Pancreas (tissue), 10 donors: ENCODE measurements around the gene STAT4. TPM values are rescaled to one million over a fixed set of nuclear protein-coding genes. Genes with fewer than 3 reads are reported as not detected.

Source experiments
- ATAC-seq, 4 donors: fragments of 200-7000 bp; cut with Tn5 transposase; one replicate each; pipeline versions ENCODE4 v1.8.0 to v1.9.1; 2020; ENCODE audit warnings: mild to moderate bottlenecking in 4 of 4, moderate library complexity in 4 of 4
- DNase-seq, 6 donors: peaks; one replicate each; pipeline ENCODE4 v3.0.0-alpha.2; 2020
- FAIRE-seq: peaks from 2 replicates; lab custom pipeline; 2012; peaks lifted over from hg19 to GRCh38; lab: Jason Lieb, UNC
- H3K27ac ChIP-seq, 4 donors: fragments of 200-600 bp; sonication (generic); 1 replicate in 3 of 4; 2 replicates in 1 of 4; pipeline versions ENCODE4 v1.5.0 to v1.8.0; 2020
- H3K27me3 ChIP-seq, 4 donors: fragments of 200-600 bp; one replicate each; pipeline ENCODE4 v1.8.0; 2021
- H3K36me3 ChIP-seq, 3 donors: fragments of 200-600 bp; sonication (generic) in 1 of 3; one replicate each; pipeline versions ENCODE4 v1.5.0 to v1.8.0; 2020 to 2021
- H3K4me1 ChIP-seq, 3 donors: fragments of 200-600 bp; one replicate each; pipeline ENCODE4 v1.8.0; 2021
- H3K4me3 ChIP-seq, 4 donors: fragments of 200-600 bp; sonication (generic) in 2 of 4; one replicate each; pipeline versions ENCODE4 v1.5.0 to v1.8.0; 2020 to 2021
- H3K9me3 ChIP-seq, 4 donors: fragments of 200-600 bp; one replicate each; pipeline ENCODE4 v1.8.0; 2021
- WGBS, 2 donors: extraction: QIAGEN DNeasy Blood & Tissue Kit; methylation state at CpG; one replicate each; pipeline ENCODE4 v1.1.7; 2013; 5-methylcytosine and 5-hydroxymethylcytosine counted together
- intact Hi-C, 3 donors: fragments of 100-400 bp; cut with DNase I; formaldehyde crosslinking; loops; one replicate each; pipeline versions ENCODE4 v1.11.1 to v1.14.2; 2022
- polyA plus RNA-seq, 2 donors: library from polyadenylated mRNA; stranded (reverse); fragments of 200-250 nt; gene quantifications; one replicate each; pipeline ENCODE4 v1.2.3, GENCODE V29; 2013
- total RNA-seq, 6 donors: library from RNA; stranded (reverse); fragmentation: NEBNext Ultra II Directional in 4 of 6; extraction: Animal tissue kit (Norgen Biotek cat#: 25700) in 4 of 6; gene quantifications; one replicate each; pipeline versions ENCODE4 v1.2.1 to v1.2.4, GENCODE V29; 2021 to 2023
- TF ChIP-seq, protein P1 (sequence below), 4 donors: fragments of 200-600 bp; sonication (generic) in 3 of 4; IDR thresholded peaks; one replicate each; pipeline versions ENCODE4 v1.5.0 to v1.8.0; 2021; ENCODE audit warnings: antibody characterized with exemption in 4 of 4
- donor health status: healthy with polysubstance abuse.
- donor health status: DM: no; HTN: no; CAD: no; lungs with moderate emphysema.
- donor health status: DM: no; HTN: no; CAD: no.
- donor health status: control.
- donor health status: control.
- donor health status: Bipolar disorder and iron deficiency.
- donor health status: DM: yes; HTN: yes; CAD: no.
- donor health status: DM: no; HTN: no; CAD: no.
- donor health status: DM: no; HTN: no; CAD: no.
- donor health status: DM: yes; HTN: yes; CAD: no.

The STAT4 gene
- total and polyA plus RNA-seq, 8 donors, result 0.60 to 6.4 (median 1.8) TPM

DNA sequence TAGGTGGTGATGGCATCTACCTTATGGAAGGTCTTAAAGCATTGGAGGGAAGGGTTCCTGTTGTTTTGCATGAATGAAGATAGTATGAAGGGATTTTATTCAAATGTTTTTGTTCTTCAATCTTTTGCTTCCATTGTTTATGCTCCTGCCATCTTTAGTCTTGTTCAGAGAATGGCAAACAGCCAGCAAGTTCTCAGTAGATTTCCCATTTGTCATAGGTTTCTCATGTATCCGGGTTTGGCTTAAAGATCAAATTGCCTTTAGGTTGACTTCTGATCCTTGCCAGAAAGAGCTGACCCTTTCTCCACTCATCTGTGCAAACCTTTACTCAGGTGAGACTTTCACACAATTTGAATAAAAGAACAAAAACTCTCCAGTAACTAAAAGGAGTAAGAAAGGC, 44.2 kb upstream of the STAT4 start:
- Histone ChIP-seq H3K4me1 (no peaks in the 10 kb centered on the region), H3K27ac (no peak overlapping the region), H3K36me3 (no peaks in the 10 kb centered on the region), H3K27me3 (no peaks in the 10 kb centered on the region), H3K9me3 (no peaks in the 10 kb centered on the region), H3K4me3 (no peak overlapping the region)
- no peak for ATAC-seq
- intact Hi-C loops, result no loop called here
- no peak for FAIRE-seq
- DNase-seq, result no peak
- TF ChIP-seq, protein P1, sequence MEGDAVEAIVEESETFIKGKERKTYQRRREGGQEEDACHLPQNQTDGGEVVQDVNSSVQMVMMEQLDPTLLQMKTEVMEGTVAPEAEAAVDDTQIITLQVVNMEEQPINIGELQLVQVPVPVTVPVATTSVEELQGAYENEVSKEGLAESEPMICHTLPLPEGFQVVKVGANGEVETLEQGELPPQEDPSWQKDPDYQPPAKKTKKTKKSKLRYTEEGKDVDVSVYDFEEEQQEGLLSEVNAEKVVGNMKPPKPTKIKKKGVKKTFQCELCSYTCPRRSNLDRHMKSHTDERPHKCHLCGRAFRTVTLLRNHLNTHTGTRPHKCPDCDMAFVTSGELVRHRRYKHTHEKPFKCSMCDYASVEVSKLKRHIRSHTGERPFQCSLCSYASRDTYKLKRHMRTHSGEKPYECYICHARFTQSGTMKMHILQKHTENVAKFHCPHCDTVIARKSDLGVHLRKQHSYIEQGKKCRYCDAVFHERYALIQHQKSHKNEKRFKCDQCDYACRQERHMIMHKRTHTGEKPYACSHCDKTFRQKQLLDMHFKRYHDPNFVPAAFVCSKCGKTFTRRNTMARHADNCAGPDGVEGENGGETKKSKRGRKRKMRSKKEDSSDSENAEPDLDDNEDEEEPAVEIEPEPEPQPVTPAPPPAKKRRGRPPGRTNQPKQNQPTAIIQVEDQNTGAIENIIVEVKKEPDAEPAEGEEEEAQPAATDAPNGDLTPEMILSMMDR (IDR thresholded peaks at IDR 0.05), result no peak
- 26 to 38% methylated on average over 1 of the region's 1 CpG for WGBS, 2 donors

DNA sequence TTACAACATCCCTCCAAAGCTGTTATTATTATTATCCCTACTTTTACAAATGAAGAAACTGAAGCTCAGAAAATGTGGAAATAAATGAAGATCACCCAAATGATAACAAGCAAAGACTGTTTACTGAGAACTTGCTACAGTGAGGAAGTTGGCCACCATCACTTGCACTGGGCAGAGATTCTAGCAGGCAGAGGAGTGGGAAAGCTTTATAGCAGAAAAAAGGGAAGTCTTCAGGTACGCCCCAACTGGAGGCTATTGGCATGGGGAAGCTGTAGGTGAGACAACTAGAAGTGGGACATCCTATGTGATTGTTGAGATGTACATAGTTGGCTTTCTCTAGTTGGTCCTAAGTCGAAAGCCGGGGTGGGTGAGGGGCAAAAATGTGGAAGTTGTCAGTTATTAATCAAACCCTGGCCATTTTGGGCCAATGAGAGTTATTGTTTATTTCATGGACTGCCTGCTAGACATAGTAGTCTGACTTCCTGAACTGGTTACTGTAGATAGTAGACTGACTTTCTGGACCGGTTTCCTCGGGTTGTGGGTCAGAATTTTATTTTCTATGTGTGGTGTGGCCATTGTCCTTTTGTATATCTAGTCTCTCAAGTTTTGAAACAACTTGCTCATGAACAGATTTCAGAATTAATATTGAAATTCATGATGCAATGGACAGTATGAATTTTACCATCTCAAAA, 40.2 kb upstream of the STAT4 start:
- no peak overlapping the region for H3K4me3 ChIP-seq
- no peak for FAIRE-seq
- H3K4me1 ChIP-seq, result peaks cover 4 to 15% (median 7%) of the 10 kb centered on the region in 3 donors

DNA sequence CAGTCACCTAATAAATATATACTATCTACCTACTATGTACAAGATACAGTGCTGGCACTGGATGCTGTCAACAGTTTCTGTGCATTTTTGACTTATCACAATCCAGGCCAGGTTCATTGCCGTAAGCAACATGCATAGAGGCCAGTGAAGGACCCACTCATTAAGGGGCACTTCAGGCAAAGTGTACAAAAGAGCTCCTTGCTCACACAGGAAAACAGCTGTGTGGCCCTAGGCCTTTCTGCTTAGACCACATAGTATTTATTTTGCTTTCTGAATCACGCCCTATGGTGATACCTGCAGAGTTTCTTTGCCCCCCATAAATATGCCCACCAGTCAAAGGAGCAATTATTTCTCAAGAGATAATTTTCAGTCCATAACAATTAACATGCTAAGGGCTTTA, 39.6 kb upstream of the STAT4 start:
- H3K9me3 ChIP-seq, result no peaks in the 10 kb centered on the region
- no peak for ATAC-seq
- no peaks in the 10 kb centered on the region for H3K27me3 ChIP-seq
- TF ChIP-seq, protein P1 (IDR thresholded peaks at IDR 0.05), result no peak
- DNase-seq, result no peak
- no peaks in the 10 kb centered on the region for H3K36me3 ChIP-seq
- no peak for FAIRE-seq
- 79 to 84% methylated on average over 2 of the region's 2 CpGs for WGBS, 2 donors
- intact Hi-C loops, result no loop called here
- H3K4me1 ChIP-seq, result peaks cover 4 to 15% (median 7%) of the 10 kb centered on the region in 3 donors
- H3K4me3 ChIP-seq, result no peak overlapping the region
- no peak overlapping the region for H3K27ac ChIP-seq

More for the DNA sequence above, 40.2 kb upstream of the STAT4 start:
- DNase-seq (no peak), ATAC-seq (no peak)
- TF ChIP-seq, protein P1 (IDR thresholded peaks at IDR 0.05), result no peak
- 93 to 95% methylated on average over 5 of the region's 5 CpGs for WGBS, 2 donors
- no peaks in the 10 kb centered on the region for H3K27me3 ChIP-seq
- intact Hi-C loops, result no loop called here
- no peaks in the 10 kb centered on the region for H3K9me3 ChIP-seq
- no peaks in the 10 kb centered on the region for H3K36me3 ChIP-seq
- no peak overlapping the region for H3K27ac ChIP-seq

DNA sequence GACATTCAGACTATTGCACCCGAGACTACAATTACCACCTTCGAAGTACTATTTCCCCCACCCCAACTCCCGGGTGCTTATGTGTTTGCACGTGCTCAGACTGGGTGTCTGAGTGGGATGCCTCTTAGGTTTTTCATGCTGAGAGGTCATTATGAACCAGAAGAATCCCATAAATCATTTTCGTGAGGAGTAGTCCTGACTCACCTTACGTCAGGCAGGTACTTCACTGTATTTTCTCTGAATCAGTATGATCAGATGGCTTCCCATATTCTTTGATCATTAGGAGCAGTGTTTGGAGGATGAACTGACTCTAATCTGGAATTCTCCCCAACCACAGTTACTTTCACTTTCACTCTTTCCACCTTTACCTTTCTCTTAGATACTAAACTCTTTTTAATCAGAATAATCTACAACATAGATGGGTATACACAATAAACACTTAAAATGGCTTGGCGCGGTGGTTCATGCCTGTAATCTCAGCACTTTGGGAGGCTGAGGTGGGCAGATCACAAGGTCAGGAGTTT, 38.4 kb upstream of the STAT4 start:
- H3K4me1 ChIP-seq, result peaks cover 4 to 15% (median 7%) of the 10 kb centered on the region in 3 donors
- no peaks in the 10 kb centered on the region for H3K36me3 ChIP-seq
- no peaks in the 10 kb centered on the region for H3K27me3 ChIP-seq
- FAIRE-seq, result no peak
- no peak for DNase-seq
- ATAC-seq, result no peak
- no peak overlapping the region for H3K27ac ChIP-seq
- WGBS, 2 donors, result 96% methylated on average over 8 of the region's 8 CpGs
- H3K4me3 ChIP-seq, result no peak overlapping the region
- intact Hi-C loops, result no loop called here
- TF ChIP-seq, protein P1 (IDR thresholded peaks at IDR 0.05), result no peak
- no peaks in the 10 kb centered on the region for H3K9me3 ChIP-seq

DNA sequence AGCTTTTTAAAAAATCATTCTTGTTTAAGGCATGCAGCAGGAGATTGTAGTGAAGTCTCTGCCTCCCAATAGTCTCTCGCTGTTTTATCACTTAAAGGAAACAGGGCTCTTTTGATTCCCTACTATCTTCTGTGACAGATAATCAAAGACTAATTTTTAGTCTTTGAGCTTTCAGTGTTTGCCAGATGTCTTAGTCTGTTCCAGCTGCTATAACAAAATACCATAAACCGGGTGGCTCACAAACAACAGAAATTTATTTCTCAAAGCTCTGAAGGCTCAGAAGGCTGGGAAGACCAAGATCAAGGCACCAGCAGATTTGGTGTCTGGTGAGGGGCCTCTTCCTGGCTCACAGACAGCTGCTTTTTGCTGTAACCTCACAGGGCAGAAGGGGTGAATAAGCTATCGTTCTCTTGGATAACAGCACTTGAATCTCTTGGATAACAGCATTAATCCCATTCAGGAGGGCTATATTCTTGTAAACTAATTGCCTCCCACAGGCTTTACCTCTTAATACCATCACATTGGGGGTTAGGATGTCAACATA, 37.8 kb upstream of the STAT4 start:
- no peaks in the 10 kb centered on the region for H3K36me3 ChIP-seq
- TF ChIP-seq, protein P1 (IDR thresholded peaks at IDR 0.05), result no peak
- H3K9me3 ChIP-seq, result no peaks in the 10 kb centered on the region
- DNase-seq (no peak), ATAC-seq (no peak), FAIRE-seq (no peak)
- H3K27me3 ChIP-seq, result no peaks in the 10 kb centered on the region
- no peak overlapping the region for H3K27ac ChIP-seq
- intact Hi-C loops, result no loop called here
- H3K4me1 ChIP-seq, result peaks cover 4 to 15% (median 7%) of the 10 kb centered on the region in 3 donors
- H3K4me3 ChIP-seq, result no peak overlapping the region
- 89 to 90% methylated on average over 3 of the region's 3 CpGs for WGBS, 2 donors
